ENCODE results near the gene ZNF835.
"Not testable (repeated sequence)": the region's sequence is repeated elsewhere in the genome, so short reads cannot be mapped to it uniquely, and the experiment has no call there.

Gene ZNF835

DNA sequence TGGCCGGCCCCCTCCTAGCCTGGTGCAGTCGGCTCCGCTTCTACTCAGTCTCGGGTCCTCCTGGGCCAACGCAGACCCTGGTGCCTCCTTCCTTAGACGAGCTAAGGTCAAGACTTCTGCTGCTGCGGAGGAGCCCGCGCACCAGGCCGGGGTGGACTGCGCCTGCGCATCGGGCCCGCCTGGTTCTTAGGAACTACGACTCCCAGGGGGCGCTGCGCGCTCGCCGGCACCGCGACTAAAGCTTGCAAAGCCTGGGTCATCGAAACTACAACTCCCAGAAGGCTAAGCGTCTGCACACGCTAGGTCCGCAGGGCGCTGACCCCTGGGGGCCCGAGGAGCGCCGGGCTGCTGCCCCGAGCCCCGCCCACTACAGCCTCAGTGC, at the start of gene ZNF835:
TSS of gene ZNF835 (minus strand) at position 145 of the 382 bp plus-strand sequence. CDS start 6,559 bp downstream, outside the sequence.
- no peak for DNase-seq

DNA sequence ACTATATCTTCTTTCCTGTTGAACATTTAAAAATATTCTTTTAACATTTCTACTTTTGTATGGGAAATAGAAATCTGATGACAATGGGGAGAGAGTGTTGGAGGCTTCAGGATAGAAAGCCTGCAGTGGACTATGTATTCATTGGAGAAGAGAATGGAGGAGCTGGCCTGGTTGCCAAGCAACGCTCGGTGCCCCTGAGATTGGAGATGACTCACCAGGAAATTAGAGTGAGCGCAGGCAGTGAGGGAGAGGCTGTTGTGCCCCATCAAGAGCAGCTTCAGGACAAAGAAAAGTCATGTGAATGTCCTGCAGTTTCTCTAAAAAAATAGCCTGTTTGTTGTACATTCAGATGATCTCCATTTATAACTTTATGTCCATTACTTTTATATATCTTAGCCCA, 48.7 kb upstream of the ZNF835 start:
- no peak for DNase-seq

DNA sequence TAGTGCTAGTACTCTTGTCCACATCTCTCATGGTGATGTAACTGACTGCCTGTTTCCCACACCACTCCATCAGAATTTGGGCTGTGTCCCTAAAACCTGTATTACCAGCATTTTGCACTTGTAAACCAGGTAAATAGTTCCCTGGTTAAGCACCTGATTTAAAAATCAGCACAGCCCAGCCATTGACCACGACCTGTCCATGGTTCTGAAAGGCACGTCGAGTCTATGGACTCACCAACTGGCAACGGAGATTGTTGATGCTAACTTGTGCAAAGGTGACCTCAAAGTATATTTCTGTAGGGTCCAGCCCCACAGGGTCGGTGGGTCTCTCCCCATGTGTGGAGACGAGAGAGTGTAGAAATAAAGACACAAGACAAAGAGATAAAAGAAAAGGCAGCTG, 46.7 kb upstream of the ZNF835 start:
- no peak for DNase-seq

DNA sequence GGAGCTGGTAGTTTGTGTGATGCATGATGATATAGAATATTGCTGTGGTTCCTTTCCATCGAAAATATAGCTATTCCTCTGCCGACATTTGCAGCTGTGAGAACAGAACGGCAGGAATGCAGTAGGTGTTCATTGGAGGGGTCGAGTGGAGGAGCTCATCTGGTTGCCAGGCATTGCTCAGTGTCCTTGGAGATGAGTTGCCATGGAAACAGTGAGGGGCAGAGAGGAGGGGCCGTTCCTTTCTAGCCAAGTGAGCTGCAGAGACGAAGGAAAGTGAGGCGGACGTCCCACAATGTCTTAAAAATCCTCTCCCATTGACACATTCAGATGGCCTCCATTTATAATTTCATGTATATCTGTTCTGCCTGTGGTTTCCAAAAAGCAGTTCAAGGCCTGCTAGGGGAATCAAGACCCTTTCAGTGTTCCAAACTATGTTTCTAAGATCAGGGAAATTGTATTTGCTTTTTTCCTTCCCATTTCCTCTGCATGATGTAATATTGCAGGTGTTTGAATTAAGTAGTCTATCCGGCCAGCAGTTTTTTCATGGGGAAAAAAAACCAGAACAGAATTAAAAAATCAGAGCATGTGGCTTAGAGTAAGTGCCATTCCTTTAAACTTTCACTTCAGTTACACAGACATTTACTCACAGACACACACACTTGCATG, 41.2 kb upstream of the ZNF835 start:
- DNase-seq = no peak

DNA sequence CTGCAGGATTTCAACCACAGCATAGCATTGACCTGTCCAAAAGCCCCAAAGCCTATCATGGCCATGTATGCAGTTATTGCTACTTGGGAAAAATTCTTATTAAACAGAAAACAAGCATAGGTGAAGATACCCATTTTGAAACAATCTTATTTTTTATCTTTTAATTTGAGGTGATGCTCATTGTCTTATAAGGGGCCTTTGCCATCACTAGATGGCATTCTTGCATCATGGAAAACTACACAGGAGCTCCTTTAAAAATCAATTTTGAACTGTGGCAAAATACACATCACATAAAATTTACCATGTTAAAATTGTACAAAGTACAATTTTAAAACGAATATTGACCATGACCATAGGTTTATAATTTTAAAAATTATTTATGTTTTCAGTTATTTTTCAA, 38.9 kb upstream of the ZNF835 start:
- DNase-seq = no peak

DNA sequence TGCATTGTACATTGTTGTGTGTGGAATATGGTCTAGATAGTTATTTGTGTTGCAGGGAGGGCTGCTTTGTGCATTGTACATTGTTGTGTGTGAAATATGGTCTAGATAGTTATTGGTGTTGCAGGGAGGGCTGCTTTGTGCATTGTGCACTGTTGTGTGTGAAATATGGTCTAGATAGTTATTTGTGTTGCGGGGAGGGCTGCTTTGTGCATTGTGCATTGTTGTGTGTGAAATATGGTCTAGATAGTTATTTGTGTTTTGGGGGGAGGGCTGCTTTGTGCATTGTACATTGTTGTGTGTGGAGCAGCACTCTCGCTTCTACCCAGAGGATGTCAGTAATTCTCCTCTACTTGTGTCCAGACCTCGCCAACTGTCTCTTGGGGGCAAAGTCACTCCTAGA, 36.3 kb upstream of the ZNF835 start:
- no peak for DNase-seq

DNA sequence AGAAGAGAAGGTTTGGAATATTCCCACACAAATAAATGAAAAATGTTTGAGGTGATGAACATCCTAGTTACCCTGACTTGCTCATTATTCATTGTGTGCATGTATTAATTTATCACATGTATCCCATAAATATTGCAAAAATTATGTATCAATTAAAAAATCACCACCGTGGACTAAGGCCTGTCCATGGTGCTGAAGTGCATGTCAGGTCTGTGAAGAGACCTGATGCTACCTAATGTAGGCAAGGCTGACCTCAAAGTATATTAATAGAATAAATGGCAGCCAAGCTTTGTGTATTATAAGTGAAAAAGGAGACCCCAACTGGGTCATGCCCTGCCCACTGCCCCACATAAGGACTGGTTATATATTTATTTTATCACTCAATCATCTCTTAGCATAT, 34.4 kb upstream of the ZNF835 start:
- no peak for DNase-seq

DNA sequence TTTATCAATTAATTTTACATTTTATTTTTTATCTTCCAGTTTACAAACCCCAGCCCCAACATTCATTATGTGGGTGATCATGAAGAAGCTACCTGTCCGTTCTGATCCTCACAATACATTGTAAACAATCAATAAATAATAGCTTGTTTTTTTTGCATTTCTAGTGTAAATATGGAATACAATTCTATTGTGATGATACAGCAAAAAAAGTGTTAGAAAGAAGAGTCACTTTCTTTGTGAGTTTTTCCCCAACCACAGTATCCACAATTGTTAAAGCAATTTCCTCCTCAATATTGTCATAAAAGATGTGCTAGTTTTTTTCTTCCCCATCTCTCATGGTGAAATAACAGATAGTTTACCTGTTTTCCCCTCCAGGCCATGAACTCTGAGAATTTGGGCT, 30.3 kb upstream of the ZNF835 start:
- no peak for DNase-seq

DNA sequence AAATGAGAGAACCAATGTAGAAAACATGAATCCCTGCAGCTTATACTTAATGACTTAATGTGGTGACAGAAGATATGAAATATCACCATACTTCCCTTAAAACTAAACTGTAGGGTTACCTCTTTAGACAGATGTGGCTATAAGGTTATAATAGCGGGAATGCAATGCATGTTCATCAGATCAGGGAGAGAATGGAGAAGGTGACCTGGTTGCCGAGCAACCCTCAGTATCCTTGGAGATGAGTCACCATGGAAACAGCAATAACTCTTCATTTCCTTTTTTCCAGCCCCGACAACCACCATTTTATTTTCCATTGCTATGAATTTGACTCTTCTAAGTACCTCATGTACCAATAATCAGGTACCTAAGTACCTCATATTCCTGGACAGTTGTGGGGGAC, 28.0 kb upstream of the ZNF835 start:
- no peak for DNase-seq

DNA sequence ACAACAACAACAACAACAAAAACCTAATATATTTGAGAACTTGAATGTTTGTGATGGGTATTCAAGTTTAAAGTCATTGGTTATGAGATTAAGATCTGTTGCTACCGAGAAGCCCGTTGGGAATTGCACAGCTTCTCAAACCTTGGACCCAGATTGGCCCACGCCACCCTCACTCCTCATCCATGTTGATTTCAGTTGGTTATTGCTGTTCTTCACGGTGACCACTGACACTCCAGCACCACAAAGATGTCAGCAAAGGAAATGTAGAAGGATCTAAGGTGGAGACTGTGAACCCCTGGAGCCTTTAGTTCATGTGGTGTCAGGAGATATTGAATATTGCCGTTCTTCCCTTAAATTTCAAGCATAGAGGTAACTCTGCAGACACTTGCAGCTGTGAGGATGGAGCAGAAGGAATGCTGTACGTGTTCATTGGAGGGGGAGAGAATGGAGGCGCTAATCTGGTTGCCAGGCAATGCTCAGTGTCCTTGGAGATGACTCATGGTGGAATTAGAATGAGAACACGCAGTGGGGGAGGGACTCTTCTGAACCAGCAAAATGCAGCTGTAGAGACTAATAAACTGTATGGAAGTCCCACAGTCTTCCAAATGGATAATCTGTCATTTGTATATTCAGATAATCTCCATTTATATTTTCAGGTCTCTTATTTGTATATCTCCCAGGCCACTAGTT, 20.8 kb upstream of the ZNF835 start:
- no peak for DNase-seq

DNA sequence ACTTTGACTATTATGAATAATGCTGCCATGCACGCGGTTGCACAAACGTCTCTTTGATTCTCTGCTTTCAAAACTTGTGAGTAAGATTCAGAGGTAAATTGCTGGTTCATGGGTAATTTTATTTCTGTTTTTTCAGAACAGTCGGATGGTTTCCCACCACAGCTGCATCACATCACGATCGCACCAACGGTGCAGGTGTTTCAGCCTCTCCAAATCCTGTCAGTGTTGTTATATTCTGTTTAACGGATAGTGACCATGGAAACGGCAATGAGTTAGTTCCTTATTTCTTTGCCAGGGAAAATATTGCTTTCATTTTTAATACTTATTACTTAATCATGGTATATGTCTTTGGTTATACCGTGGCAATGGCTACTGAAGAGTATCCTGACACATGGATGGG, 19.1 kb upstream of the ZNF835 start:
- no peak for DNase-seq

DNA sequence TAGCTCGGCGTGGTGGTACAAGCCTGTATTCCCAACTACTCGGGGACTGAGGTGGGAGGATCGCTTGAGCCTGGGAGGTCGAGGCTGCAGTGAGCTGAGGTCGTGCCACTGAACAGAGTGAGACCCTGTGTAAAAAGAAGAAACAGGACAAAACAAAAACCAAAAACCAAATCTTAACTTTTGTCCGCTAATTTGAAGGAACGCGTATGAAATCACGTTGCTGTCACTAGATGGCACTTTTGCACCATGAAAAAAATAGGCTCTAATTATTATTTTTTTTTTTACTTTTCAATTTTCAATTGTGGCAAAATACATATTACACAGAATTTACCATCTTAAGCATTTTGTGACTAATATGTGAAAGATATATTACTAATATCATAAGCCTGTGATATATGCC, 17.6 kb upstream of the ZNF835 start:
- no peak for DNase-seq

DNA sequence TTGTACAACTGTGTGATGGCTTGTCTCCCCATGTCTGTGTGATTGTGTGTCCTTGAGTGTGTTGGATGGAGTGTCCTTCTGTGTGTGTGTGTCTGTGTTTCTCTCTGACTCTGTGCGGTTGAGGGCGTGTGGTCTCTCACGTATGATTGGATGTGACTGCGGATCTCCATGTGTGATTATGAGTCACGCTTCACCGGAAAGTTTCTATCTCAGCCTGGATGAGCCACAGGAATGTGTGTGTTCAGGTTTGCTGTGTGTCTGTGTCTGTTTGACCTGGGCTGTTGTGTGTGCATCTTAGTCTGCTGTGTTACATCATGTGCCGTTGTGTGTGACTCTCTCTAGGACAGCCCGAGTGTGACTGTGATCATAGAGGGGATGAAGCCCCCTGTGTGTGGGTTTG, 15.5 kb upstream of the ZNF835 start:
- DNase-seq = no peak

DNA sequence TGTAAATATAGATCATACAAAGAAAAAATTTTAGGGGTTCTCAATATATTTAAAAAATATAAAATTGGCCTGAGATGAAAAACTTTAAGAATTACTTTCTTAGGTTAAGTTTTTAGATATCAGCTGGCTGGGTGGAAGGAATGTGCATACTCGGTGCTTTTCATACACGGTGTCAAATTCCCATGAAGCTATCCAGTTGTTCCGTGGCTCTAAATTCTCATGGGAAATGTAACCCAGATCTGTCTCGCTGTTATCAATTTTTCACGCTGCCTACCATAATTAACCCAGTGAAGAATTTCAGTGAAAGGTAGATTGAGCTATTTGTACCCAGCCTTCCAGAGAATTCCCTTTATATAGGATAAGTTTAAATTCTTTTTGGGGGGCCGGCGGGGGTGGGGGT, 11.6 kb upstream of the ZNF835 start:
- DNase-seq = no peak

DNA sequence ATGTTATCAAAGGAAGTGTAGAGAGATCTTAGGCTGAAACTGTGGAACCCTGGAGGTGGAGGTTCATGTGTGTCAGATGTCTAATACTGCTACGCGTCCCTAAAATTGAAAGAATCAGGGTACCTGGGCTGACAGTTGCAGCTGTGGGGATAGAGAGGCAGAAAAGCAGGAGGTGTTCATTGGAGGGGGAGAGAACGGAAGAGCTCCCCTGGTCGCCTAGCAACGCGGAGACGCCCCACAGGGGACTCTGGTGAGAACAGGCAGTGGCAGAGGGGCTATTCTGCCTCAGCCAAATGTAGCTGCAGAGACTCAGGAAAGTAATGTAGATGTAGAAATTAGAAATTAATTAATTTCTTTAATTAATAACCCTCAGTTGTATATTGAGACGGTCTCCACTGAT, 10.1 kb upstream of the ZNF835 start:
- DNase-seq = no peak

DNA sequence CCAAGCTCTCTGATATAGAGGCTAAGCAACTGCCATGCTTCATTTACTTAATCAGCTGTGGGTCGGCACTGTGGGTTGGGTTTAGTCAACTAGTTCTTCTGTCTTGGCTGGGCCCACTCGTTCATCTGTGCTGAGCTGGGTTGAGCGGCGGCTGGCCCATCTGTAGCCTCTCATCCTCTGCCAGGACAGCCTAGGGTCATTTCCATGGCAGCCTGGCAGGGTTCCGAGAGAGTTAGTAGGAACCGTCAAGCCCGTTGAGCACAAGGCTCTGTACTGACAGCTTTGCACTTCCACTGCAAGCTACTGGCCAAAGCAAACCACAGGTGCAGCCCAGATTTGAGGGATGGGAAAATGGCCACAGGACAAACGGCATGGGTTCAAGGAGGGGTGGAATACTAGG, 6.6 kb upstream of the ZNF835 start:
- DNase-seq = no peak

DNA sequence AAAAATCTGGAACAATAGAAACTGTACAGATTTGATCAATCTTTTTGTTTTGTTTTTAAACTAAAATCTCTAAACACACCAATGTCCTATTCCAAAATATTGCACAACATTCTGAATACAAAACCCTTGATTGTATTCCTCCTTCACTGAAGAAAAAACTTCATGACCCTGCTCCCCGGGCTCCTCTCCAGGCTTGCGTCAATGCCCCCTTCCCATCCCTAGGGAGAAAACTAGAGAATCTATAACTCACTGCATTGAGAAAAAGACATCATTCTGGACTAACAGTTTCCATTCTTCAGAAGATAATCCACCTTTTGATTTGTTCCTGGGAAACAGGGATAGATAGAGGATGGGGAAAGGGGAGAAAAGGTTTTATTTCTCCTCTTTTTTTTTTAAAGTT, 1.1 kb upstream of the ZNF835 start:
- not testable (repeated sequence) for DNase-seq

DNA sequence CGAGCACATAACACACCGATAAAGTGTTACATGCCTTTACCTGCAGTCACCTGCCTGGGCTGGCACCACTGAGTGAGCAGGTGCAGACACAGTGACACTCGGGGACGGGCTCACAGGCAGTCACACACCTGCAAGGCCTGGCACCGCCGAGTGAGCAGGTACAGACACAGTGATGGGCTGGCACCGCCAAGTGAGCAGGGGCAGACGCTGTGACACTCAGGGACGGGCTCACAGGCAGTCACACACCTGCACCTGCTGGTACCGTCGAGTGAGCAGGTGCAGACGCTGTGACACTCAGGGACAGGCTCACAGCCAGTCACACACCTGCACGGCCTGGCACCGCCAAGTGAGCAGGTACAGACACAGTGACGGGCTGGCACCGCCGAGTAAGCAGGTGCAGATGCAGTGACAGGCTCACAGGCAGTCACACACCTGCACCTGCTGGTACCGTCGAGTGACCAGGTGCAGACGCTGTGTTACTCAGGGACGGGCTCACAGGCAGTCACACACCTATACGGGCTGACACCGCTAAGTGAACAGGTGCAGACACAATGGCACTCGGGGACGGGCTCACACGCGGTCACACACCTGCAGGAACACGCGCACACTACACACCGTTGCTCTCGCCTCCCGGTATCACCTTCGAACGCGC, 470 bp downstream of the ZNF835 start:
- no peak for DNase-seq

DNA sequence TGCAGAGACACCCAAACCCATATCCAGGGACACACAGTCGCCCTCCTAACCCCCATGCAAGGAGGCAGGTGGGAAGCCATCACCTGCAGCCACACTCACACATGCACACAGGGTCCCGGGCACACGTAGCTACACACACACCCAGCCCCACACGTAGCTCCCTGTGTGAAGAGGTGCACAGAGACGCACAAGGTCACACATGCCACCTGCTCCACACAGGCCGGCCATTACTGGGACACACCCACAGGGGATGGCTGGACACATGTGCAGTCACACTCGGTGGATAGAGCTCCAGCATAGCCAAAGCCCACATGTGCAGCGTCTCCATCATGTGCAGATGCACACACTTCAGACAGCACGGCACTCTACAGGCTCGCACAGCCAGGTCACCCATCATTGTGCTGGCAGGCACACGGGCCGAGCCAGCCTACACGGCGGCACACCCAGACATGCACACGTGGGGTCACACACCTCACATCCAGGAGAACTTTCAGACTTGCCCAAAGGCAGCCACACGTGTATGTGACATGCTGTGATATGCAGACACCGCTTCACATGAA, 1.1 kb downstream of the ZNF835 start:
- DNase-seq = no peak

DNA sequence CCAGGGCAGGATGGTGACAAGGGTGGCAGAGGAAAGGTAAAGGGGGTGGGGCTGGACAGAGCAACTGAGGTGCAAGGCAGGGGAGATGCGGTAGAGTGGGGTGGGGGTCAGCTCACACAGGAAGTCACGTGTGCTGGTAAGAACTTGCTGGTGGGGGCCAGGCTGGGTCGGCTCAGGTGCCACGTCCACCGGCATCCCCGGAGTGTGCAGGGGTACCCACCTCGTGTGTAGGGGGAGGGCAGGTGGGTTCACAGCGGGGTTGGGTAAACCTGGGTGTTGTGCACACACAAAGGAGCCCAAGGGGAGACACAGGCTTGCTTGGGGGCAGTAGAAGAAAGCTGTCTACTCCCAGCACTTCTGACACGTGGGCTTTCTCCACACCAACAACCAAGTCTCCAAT, 2.9 kb downstream of the ZNF835 start:
- no peak for DNase-seq

DNA sequence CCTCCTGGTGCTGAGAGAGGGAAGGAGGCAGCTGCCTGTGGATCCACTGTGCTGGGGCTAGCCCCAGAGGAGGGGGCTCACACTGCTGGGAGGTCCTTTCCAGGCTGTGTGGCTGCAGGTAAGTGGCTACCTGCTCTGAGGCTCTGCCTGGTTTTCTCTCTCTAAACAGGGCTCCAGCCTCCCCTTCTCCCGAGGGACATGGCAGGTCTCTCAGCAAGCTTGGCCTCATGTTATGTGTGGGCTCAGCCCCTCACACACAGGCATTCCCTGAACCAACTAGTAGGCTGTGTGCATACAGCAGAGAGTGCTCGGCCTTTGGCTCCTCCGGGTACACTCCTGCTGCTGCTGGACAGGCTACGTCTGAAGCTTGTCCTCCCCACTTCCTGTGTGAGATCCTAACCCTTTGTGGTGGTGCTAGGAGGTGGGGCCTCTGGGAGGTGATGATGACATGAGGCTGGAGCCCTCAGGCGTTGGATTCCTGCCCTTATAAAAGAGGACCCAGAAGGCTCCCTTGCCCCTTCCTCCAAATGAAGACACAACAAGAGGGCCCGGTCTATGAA, 4.2 kb downstream of the ZNF835 start:
- DNase-seq = no peak

DNA sequence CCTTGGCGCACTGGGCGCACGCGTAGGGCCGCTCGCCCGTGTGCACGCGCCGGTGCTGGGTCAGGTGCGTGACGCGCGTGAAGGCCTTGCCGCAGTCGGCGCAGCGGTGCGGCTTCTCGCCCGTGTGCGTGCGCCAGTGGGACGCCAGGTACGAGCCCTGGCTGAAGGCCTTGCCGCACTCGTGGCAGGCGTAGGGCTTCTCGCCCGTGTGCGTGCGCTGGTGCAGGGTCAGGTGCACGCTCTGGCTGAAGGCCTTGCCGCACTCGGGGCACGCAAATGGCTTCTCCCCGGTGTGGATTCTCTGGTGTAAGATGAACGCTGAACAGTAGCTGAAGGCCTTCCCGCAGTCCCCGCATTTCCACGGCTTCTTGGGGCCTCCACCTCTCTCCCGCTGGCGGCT, 7.0 kb downstream of the ZNF835 start:
- no peak for DNase-seq

DNA sequence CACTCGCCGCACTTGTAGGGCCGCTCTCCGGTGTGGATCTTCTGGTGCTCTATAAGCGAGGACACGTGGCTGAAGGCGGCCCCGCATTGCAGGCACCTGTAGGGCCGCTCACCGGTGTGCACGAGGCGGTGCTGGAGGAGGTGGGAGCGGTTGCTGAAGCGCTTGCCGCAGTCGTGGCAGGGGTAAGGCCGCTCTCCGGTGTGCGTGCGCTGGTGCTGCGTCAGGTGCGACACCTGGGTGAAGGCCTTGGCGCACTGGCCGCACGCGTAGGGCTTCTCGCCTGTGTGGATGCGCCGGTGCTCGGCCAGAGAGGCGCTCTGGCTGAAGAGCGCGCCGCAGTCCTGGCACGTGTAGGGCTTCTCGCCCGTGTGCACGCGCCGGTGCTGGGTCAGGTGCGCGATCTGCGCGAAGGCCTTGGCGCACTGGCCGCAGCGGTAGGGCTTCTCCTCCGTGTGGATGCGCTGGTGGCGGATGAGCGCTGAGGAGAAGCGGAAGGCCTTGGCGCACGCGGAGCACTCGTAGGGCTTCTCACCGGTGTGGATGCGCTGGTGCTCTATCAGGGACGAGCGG, 7.5 kb downstream of the ZNF835 start:
- no peak for DNase-seq

DNA sequence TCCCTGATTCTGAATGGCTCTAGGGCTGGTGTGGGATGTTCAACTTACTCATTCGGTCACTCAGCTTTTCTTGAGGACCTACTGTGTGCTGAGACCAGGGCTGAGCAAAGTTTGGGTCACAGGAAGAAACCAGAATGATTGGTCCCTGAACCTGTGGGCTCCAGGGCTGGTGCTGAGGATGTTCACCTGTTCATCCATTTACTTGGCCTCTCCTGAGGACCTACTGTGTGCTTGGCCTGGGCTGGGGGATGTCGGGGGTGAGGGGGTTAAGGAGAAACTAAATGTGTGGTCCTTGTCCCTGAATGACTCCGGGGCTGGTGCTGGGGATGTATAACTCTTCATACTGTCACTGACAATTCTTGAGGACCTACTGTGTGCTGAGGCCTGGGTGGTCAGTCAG, 10.3 kb downstream of the ZNF835 start:
- DNase-seq = no peak
